Activated effector memory CD4-positive, alpha-beta T cell treated with anti-CD3 and anti-CD28 coated beads, Interleukin-2, amount 50 U/mL, for 16 hours (primary cell): ENCODE results near the gene SPIN4.
"Not testable (repeated sequence)": the region's sequence is repeated elsewhere in the genome, so short reads cannot be mapped to it uniquely, and the experiment has no call there.

Experiments
- DNase-seq: peaks from one replicate; pipeline ENCODE4 v3.0.0-alpha.2; 2020

SPIN4 gene

GRCh38 chrX:63350941-63351616 is at the start of gene SPIN4:
Gene SPIN4, minus strand, starts transcription at chrX:63351332. Its CDS starts 513 bp downstream, at chrX:63350819.
- DNase-seq: peak; percentile 84

DNA sequence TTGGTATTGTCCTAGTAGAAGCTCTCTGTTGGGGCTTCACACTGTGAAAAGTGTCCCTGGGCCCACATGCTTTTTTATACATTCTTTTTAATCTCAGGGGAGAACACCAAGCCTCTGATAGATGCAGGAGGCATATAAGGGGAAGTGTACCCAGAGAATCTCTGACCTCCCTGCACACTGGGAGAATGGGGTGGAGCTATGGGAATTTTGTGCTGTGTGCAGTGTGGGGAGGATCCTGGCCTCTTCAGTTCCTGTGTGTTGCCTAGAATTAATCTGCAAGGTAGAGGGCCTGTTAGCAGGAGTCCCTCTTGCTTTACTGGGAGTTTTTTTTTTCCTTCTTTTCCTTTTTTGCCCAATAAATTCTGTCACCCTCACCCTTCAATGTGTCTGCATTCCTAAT is 49.2 kb upstream of the SPIN4 start:
- DNase-seq: no peak

DNA sequence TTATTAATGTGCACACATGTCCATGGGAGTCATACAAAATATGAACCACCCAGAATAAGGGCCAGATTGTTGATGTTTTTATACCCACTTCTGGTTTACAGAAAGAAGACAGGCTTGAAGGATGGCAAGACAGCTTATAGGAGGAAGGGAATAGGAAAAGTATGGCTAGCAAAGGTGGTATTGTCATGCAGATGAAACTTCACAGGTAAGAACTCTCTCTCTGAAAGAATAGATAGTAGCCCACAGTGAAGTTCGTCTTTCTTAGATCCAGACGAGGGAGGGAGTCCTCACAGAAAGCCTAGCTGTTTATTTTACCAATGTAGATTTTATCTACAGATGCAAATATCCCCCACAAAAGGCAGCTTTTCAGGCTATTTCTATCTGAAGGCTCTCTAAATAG is 43.7 kb upstream of the SPIN4 start:
- DNase-seq: no peak

- not testable (repeated sequence) for DNase-seq
These were observed 42.0 kb upstream of the SPIN4 start for GRCh38 chrX:63393094-63393493.

- no peak for DNase-seq
These were observed 36.3 kb upstream of the SPIN4 start for GRCh38 chrX:63387411-63387810.

DNA sequence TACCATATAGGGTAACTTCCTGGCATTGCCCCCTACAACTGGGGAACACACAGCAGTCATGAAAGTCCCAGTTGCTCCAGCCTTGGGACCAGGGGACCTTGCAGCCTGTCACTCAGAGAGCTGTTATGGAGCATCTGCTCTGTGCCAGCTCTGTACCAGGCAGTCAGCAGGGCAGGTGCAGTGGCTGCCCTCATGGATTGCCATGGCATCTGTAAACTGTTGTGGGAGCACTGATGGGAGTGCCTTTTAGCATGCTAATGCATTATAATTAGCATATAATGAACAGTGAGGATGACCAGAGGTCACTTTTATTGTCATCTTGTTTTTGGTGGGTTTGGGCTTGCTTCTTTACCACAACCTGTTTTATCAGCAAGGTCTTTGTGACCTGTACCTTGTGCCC is 33.1 kb upstream of the SPIN4 start:
- not testable (repeated sequence) for DNase-seq

GRCh38 chrX:63373012-63373411 is 21.9 kb upstream of the SPIN4 start:
- not testable (repeated sequence) for DNase-seq

DNA sequence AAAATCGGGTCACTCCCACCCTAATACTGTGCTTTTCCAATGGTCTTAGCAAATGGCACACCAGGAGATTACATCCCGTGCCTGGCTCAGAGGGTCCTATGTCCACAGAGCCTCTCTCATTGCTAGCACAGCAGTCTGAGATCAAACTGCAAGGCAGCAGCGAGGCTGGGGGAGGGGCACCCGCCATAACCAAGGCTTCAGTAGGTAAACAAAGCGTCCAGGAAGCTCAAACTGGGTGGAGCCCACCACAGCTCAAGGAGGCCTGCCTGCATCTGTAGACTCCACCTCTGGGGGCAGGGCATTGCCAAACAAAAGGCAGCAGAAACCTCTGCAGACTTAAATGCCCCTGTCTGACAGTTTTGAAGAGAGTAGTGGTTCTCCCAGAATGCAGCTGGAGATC is 16.6 kb upstream of the SPIN4 start:
- not testable (repeated sequence) for DNase-seq

DNA sequence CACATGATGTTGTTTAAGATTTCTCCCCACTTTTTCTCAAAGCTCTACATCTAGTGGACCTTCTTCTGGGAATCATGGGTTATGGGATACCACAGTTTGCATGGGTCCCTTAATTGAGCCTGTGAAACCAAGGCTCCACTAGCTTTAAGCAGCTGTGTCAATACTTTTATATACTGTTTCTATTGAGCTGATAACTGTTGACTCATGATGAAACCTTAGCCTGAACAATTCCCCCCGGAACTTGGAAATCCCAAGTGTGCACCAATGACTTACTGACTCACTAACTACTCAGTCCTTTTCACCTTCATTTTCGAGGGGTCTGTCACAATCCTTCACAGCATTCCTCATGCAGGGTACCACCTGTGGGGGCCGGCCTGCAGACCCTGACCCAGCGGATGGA is 12.7 kb upstream of the SPIN4 start:
- DNase-seq: no peak

- DNase-seq: no peak
These were observed 10.4 kb upstream of the SPIN4 start for GRCh38 chrX:63361494-63361893.

GRCh38 chrX:63354484-63354883 is 3.4 kb upstream of the SPIN4 start:
- no peak for DNase-seq

DNA sequence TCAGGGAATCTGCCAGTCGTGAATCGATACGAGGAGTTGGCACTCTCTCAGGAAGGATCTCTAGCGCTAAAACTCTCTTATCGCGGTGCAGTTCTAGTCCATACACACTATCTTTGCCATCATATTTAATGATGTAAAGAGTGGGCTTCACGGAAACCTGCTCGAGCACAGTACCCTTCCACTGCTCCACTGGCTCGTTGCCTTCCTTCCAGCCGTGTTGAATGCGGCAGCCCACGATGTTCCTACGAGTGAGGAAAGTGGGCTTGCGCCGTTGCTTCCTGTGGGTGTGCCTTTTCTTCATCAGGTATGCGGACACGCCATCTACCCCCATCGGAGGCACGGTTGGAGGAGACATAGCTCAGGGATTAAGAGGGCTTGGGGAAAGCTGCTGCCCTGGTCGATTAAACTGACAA is 661 bp downstream of the SPIN4 start:
- peak; percentile 63 for DNase-seq

DNA sequence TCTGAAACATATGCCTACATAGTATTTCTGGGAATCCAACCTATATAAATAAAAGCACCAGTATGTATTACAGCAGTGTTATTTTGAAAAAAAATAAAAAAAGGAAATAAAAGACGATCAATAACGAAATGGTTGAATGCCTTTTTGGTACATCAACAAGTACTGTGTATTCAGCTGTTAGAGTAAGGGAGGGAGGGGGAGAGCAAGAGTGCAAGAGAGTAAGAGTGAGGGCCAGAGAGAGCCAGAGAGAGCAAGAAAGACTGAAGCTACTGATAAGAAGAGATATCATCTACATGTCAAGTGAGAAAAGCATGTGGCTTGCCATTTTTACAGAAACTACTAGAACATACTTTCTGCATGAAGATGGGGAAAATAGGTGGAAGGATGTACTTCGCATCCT is 1.8 kb downstream of the SPIN4 start:
- no peak for DNase-seq

DNA sequence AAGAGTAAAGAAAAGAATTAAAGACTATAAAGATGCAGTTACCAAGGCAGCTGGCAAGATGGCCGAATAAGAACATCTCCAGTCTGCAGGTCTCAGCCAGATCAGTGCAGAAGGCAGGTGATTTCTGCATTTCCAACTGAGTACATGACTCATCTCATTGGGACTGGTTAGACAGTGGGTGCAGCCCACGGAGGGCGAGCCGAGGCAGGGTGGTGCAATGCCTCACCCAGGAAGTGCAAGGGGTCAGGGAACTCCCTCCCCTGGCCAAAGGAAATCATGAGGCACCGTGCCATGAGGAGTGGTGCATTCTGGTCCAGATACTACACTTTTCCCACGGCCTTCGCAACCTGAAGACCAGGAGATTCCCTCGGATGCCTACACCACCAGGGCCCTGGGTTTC is 20.5 kb downstream of the SPIN4 start:
- DNase-seq: no peak

DNA sequence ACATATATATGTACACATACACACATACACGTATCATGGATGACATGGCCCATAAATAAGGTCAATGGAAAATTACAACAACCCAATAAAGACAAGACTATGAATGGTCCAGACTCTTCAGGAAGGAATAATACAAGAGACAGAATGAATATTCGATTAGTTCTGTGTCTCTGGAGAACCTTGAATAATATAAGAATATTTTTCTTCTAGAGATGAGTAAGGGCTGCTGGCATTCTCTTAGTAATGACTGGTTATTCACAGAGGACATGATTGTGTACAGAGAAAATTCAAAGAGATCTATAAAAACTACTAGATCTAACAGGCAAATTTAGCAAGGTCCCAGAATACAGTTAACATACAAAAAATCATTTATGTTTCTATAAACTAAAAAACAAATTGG is 23.3 kb downstream of the SPIN4 start:
- DNase-seq: no peak

GRCh38 chrX:63299596-63299995 is 51.5 kb downstream of the SPIN4 start:
- DNase-seq: no peak
